ENCODE results near the gene RECQL5. TPM values are rescaled to one million over a fixed set of nuclear protein-coding genes. Genes with fewer than 3 reads are reported as not detected.

The RECQL5 gene
- total RNA-seq: 14.6 and 16.2 TPM in 2 replicates

DNA sequence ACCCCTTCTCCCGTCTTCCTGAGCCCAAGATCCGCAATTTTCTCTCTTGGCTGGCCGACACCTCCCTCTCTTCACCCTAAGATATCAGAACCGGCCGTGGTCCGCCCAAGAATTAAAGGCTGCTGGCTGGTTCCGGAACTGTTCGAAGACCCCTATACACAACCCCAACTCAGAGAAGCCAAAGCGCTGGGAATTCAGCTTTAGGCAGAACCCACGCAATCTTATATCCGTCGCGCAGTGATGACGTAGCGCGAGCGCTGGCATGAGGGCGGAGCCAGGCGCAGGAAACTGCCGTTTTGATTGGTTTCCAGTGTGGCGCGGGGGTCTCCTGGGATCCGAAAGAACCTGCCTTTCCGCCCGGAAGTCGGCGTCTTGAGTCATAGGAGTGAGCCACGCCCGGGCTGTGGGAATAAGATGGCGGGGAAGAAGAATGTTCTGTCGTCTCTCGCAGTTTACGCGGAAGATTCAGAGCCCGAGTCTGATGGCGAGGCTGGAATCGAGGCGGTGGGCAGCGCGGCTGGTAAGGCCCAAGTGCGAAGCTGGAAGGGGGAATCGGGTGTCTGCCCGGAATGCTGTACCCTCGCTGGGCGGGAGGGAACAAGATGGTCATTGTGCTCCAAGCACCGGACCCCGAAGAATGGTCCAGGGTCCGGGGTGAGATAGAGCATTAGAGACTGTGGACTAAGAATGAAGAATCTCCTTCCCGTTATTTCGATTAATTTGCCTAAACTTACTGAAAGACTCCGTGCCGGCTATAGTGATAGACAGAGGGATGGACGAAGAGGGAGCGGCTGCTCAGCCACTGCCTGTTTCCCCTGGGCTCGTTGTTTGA lies at the start of gene RECQL5, which contains the start of gene SAP30BP:
Gene RECQL5 (minus strand): TSS at position 196 of the 832 bp plus-strand sequence. CDS start 597 bp downstream, outside the sequence.
Gene SAP30BP (plus strand): TSS at position 380 of the 832 bp plus-strand sequence. CDS start 35 bp downstream, at position 415.
- peak; percentile 99 for DNase-seq

DNA sequence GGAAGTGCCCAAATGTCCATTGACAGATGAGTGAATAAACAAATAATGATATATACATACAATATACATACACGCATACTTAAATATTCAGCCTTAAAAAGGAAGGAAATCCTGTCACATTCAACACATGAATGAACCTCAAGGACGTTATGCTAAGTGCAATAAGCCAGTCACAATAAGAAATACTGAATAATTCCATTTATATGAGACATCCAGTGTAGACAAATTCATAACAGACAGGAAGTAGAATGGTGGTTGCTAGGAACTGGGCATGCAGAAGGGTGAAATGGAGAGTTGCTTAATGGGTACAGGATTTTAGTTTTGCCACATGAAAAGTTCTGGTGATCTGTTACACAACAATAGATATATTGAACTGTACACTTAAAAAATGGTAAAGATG lies 45.5 kb upstream of the RECQL5 start:
- no peak for DNase-seq

DNA sequence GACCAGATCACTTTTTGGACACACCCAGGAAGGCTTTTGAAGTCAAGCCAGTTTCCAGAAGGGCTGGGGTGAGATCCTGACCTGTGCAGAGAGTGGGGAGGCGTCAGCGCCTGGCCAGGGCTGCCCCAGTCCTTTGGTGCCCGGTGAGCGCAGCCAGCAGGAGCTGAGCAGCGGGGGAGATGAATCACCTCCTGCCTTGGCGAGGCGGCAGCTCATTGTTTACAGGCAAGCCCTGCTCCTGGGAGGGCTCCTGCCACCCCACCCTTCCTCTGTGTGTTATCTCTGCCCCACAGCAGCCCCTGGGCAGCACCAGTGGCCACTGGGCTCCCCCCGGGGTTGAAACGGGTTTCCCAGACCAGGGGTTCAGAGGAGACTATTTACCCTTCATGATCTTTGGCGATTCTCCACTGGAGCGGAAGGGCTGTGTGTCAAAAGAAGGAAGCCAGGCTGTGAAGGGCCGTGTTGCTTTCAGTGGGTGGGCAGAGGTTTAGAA lies 40.2 kb upstream of the RECQL5 start:
- peak; percentile 95 for DNase-seq

DNA sequence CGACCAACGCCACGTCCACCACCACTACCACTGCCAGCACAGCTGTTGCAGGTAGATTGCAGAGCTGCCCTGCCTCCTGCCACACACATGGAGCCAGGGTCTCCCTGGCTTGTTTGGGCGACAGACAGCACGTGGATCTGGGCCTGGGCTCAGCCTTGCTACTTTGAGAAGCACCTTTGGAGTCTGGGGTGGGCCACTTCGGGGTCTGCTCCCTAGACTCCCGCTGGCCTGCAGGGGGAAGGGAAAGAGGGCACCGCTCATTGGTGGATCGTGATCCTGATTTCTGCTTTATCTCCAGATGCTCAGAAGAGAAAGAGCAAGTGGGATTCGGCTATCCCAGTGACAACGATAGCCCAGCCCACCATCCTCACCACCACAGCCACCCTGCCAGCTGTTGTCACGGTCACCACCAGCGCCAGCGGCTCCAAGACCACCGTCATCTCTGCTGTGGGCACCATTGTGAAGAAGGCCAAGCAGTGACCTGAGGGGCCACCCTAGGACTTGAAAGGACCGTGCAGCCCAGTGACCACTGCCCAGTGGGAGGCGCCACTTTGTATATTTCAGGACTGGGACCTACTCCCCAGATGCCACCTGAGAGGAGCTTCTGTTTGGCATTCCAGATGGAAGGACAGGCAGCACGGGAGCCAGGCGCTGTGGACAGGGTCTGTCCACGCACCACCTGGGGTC lies 39.2 kb upstream of the RECQL5 start:
- DNase-seq: no peak

DNA sequence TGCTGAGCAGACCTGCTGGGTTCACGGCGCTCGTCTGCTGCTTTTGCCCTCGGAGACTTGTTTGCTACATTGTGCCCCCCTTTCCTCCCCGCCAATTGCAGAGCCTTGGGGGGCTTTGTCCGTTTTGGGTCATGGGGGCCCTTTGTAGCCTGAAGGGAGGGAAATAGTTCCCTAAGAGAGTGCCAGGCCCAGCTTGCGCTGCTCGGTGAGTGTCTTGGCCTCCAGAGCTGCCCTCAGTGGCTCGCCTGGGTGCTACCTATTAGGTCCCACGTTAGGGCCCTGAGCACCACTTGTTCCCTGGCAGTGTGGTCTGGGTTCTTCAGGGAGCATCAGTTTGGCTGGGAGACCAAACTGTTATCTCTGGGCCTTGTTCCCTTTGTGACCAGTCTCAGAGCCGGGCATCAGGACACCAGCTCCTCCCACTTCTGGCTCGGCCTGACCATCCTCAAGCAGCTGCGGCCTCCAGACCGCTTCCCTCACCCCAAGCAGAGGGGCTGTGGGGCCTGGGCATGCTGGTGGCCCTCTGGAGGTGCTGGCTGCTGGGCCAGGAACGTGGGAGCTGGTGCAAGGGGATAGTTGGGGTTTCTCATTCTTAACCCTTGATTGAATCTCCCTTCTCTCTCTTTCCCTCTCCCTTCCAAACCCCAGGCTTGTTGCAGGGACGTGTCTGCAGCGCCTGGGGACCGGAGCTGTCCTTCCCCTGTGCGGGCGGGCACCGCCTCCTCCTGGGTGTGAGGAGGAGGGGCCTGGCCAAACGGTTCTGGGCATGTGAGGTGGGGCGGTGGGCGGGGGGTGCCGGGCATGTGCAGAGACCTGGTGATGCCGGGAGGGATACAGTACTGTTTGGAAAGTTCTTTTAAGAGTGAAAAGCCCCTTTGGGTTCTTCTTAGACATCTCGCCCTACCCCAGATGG lies 38.3 kb upstream of the RECQL5 start:
- DNase-seq: no peak

DNA sequence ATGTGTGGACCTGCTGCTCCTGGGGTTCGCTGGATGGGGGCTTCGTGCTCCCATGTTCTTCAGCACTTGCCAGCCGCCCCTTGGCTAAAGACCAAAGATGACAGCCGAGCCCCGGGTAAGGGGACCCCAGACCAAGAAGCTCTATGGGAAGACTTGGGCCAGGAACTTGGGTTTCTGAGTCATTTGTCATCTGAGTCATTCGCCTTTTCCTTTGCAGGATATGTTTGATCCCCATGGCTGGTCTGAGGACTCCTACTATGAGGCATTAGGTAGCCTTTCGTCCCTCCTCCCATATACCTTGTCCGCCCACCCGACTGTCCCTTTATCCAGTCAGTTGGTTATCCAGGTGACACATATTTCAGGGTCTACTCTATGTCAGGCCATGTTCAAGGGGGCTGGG lies 36.6 kb upstream of the RECQL5 start:
- DNase-seq: peak; percentile 67

DNA sequence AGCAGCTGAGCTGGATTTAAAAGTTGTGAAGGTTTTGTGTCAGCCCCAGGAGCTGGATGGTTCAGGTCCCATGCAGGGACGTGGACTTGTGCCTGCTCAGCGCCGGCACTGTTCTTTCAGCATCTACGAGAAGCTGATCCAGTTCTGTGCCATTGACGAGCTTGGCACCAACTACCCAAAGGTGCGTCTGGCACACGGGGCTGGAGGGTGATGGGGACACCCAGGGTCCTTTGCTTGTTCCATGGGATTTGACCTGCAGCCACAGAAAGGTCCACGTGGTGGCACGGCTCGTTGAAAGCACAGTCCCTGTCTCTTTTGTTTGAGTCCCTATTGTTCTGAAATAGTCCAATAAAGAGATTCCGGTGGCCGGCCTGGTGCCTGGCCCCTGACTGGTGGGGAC lies 36.2 kb upstream of the RECQL5 start:
- DNase-seq: no peak

DNA sequence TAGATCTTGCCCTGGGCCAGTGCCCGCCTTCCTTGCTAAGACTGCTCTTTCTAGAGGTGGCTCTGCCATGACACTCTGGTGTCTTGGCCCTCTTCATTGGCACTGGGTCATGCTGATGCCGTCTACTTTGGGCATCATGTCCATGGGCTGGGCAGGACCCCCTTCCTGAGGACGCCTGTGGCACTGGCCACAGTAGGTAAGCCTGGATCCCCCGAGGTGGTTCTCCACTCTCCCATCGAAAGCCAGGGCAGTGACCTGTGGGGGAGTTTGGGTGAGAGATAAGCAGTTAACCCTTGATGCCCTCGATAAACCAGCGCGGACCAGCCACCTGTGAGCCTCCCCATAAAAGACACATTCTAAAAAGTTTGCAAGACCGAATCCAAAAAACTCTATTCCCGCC lies 34.3 kb upstream of the RECQL5 start:
- DNase-seq: no peak

DNA sequence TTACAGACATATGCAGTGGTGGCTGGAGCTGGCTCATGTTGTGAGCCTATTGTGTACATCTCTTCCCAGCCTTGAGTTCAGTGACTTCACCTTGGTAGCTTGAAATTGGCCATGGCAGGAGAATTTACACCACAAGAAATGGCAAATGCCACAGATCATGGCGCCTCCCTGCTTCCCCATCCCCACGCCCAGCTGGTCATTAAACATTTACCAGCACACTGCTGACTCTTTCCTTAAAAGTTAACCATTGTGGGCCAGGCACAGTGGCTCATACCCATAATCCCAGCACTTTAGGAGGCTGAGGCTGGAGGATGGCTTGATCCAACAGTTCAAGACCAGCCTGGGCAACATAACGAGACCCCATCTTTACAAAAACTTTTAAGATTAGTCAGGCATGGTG lies 31.7 kb upstream of the RECQL5 start:
- DNase-seq: no peak

DNA sequence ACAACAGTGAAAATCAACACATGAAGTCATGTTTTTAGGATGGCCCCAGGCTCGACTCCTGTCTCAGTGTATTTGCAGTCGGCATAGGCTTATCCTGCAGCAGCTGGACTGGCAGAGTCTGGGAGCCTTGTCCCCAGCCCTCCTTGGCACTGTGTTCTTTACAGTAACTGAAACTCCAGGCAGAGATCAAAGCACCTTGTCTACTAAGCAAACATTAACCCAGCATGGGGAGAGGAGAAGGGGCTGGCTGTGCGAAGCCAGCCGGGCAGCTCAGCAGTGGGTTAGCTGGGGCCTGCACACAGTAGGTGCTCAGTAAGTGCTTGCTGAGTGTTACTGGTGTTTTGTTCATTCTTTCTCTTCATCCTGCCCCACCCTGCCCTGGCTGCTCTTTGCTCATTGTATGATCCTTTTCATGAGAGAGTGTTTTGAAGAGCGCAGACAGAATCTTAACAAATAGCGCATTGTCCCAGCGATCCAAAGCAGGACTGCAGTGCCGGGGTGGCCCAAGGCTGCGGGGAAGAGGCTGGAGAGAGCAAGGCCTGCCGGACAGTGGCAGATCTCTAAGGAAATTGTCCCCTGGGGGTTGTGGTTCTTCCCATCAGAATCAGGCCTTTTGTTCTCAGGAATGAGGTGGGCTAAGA lies 30.8 kb upstream of the RECQL5 start:
- DNase-seq: no peak

DNA sequence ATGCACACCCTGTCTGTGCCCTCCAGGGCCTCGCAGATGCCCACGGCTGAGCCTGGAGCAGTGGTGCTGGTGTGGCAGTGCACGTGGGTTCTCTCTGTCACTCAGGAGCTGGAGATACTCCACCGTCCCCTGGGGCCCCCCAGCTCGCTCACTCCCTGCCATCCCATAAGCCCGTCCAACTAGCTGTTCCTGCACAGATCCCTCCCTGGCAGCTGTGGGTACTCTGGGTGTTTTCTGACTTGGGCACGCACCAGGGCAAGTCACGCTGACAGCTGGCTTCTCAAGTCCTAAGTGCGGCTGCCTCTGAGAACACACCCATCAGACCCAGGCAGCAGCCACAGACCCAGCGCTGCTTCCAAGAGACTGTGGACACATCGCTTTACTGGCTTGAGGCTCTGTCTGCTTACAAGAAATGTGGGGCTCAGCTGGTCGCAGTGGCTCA lies 28.9 kb upstream of the RECQL5 start:
- DNase-seq: no peak

DNA sequence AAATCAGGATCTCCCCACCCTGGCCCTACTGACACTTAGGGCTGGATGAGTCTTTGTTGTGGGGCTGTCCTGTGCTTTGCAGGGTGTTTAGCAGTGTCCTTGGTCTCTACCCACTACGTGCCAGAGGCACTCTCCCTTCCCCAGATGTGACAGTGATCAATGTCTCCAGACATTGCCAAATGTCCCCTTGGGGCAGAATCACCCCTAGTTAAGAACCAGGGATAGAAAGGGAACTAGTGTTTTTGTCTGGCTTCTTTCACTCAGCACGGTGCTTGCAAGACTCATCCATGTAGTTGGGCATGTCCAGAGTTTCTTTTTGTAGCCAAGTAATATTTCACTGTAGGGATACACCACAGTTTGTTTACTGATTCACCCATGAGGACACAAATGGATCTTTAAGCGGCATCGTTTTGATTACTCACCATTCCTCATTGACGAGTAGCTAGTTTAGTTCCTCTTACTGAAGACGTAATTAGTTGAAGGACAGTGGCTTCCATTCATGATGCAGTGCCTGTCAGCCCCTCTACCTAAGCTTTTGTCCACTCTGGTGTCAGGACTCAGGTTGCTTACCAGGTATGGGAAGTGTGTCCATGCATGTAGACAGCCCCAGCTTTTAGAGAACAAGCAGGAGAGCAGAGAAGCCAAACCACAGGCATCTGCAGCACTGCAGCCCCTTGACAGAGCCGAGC lies 28.3 kb upstream of the RECQL5 start:
- DNase-seq: no peak

DNA sequence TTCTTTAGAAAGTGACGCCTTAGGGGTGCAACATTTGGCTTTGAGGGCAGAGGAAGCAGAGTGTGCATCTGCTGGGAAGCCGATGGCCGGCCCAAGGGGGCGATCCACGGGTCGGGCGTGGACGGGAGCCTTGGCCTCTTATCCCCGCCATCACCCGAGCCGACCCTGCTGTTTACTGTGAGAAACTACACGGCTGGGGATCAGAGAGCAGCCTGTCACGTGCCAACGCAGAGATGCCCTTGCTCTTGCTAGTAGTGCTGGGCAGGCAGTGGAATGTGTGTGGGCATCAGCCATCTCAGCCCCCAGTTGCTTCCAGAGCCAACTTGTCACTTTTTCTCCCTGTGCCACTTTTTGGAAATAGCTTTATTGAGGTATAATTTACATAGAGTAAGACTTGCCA lies 27.6 kb upstream of the RECQL5 start:
- no peak for DNase-seq

DNA sequence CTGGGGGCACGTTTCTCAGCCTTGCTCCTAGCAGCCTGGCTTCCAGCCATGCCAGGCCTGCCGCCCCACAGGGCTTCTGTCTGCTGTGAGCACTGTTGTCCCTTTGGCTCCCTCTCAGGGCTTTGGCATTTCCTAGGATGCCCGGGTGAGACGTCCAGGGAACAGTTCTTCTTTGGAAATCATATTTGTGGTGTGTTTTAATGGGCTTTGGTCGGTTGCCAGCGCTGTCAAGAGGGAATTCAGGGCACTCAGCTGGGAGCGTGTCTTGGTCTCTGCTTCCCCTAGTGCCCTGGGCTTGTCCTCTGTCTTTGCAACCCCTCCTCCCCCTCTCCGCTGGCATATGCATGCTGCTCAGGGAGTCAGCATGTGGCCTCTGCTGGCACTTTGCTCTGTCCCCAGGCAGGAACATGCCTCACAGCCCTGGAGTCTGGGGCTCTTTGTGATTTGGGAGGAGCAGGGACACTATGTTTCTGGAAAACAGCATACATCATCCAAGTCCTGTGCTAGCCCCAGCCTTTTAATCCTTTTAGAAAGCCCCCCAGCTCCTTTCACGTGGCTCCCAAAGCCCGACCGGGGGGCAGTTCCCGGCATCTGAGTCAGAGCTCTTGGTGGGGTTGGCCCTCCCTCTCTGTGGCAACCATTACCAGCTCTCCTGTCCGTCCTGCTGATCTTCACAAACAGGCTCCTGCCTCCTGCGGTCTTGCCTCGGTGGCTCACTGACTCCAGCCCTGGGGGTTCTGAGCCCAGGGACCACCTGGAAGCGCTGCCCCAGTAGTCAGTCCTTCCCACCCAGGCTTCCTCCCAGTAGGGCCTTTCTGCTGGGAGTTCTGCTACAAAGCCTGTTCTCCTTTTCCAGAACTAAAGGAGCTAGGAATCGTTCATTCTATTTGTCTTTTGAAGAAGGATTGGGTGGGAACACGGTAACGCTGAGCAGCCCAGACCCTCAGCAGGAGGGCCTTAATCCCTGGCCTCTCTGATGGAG lies 26.8 kb upstream of the RECQL5 start:
- peak; percentile 69 for DNase-seq

DNA sequence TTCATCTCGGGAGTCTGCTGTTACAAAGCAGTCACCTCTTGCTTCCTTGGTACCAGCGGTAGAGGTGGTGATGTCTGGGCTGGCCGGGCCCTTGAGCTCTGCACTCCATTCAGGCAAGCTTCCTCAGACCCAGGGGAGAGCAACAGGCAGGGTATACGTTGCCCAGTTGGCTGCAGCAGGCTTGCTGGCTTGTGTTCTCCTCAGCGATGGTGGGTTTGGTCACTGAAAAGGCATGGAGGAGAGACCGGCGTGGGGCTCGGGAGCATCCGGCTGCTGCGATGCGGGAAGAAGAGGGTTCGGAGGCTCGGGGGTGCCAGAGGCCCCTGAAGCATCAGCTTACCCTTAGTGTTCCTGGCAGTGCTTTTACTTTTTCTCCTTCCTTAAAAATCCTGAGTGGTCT lies 26.0 kb upstream of the RECQL5 start:
- no peak for DNase-seq

DNA sequence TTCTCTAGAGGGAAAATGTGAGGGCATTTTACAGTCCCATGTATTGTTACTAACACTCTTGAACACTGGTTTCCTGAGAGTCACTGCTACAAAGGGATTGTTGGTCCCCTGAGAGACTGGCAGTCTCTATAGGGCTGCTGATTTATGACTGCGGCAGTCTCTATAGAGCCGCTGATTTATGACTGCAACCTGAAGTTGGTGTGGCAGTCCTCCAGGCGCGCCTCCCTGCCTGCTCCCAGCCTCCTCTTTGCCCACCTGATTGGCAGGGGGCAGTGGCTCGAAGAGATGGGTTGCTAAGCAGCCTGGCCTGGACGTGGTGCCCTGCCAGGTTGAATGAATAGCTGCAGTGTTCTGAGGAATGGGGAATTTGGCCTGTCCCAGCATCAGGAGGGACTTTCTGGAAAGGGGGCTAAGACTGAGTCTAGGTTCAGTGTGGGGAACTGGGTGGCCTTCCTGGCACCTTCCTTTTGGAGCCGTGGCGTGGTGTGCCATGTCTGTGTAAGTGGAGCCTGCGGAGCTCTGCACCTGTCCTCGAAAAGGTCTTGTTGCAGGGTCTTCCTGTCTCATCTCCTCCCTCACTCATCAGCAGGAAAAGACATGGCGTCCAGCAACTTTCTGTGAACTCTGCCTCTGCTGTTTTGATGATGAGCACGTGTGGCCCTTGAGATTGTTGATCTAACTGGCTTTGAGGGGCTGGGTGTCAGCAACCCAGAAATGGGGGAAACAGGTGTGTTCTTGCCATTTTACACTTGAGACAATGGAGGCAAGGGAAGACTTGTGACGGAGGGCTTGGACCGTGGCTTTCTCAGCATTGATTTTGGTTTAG lies 25.1 kb upstream of the RECQL5 start:
- DNase-seq: no peak

DNA sequence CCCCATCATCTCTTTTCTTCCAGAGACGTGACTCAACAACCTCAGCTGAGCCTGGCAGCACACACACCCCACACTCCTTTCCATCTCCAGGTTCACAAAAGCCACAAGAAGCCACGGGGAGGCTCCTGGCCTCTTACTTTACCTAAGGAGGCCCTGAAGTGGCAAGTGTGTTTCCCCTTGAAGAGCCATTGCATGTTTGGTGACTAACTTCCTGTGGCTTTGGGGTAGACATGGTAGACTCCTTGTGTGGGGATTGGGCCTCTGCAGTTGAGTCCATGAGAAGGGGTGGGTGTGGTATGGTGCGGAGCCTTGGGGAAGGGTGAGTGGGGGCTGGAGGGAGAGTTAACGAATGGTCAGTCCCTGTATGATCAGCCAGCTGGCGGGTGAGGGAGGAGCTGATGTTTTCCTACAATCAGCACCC lies 24.4 kb upstream of the RECQL5 start:
- peak; percentile 41 for DNase-seq

DNA sequence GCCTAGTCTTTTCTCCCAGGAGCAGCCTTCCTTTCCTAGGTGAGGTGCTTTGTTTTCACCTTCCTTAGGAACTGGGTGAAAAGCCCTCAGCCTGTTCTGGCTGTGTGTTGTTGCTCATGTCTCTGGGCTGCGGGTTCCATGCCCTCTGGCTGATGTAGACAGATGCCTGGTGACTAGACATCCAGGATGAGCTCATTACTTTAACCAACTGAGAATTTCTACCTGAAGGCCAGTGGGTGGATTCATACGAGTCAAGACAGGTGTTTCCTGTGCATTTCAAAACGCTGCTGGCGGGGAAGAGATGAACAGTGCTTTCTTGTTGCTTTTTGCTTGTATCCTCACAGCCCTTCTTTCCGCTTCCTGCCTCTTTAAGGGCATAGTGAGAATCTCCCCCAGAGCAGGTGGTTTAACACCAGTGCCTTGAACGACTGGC lies 22.5 kb upstream of the RECQL5 start:
- peak; percentile 64 for DNase-seq

DNA sequence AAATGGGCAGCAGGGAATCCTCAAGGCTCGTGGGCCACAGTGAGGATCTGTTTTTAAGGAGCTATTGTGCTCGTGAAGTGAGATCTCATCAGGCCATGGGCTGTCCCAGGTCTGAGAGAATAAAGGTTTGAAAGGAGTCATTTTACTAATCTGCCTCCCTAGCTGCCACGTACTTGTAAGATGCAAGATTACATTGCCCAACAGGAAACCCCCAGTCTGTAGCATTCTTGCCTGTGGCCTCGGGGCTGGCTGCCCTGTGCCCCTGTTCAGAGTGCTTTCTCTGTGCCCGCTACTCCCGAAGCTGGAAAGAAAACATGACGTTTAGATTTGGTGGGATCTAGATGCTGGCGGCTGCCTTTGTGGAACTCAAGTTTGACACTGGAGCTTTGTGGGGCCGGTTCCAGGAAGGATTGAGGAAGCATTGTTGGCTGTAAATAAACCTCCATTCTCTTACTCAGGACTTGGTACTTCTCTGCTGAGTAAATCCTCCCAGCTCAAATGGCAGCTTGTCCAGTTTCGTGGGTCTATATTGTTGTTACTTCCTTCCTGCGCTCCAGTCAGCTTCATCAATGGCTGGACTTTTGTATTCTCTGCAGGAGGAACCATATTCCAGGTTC lies 21.4 kb upstream of the RECQL5 start:
- peak; percentile 77 for DNase-seq

Measured in dermis blood vessel endothelial cell (primary cell).